Esophagus squamous epithelium (tissue), 4 donors: ENCODE results near the gene ARVCF.

Source experiments
- CTCF ChIP-seq, 6 experiments: fragments of 450-650 bp in 4 of 6; fragments of 200-600 bp in 2 of 6; sonication (generic) in 2 of 6; IDR thresholded peaks; one replicate each; pipeline ENCODE4 v1.5.1; 2016 to 2019; ENCODE audit warnings: antibody characterized with exemption in 6 of 6, mild to moderate bottlenecking in 4 of 6, moderate library complexity in 4 of 6
- POLR2A ChIP-seq, 4 donors: fragments of 450-650 bp; IDR thresholded peaks; one replicate each; pipeline ENCODE4 v1.6.1; 2017; ENCODE audit warnings: antibody characterized with exemption in 4 of 4, mild to moderate bottlenecking in 4 of 4, moderate library complexity in 3 of 4

GRCh38 chr22:19958083-19959042, 58.3 kb downstream of the ARVCF start:
- TF ChIP-seq CTCF (IDR thresholded peaks at IDR 0.05) (no peak), POLR2A (IDR thresholded peaks at IDR 0.05) (no peak)
